ENCODE results near the gene ESRP2. TPM values are rescaled to one million over a fixed set of nuclear protein-coding genes. Genes with fewer than 3 reads are reported as not detected.
A peak's percentile ranks its signal among the peaks of the same experiment; 100 is the strongest.

The ESRP2 gene
- total and polyA plus RNA-seq, 9 of the 15 experiments (the other 6 are each of a cell fraction or from before 2014, with no cell fraction given): 0.05 to 0.15 (median 0.07) TPM; not detected in 6

DNA sequence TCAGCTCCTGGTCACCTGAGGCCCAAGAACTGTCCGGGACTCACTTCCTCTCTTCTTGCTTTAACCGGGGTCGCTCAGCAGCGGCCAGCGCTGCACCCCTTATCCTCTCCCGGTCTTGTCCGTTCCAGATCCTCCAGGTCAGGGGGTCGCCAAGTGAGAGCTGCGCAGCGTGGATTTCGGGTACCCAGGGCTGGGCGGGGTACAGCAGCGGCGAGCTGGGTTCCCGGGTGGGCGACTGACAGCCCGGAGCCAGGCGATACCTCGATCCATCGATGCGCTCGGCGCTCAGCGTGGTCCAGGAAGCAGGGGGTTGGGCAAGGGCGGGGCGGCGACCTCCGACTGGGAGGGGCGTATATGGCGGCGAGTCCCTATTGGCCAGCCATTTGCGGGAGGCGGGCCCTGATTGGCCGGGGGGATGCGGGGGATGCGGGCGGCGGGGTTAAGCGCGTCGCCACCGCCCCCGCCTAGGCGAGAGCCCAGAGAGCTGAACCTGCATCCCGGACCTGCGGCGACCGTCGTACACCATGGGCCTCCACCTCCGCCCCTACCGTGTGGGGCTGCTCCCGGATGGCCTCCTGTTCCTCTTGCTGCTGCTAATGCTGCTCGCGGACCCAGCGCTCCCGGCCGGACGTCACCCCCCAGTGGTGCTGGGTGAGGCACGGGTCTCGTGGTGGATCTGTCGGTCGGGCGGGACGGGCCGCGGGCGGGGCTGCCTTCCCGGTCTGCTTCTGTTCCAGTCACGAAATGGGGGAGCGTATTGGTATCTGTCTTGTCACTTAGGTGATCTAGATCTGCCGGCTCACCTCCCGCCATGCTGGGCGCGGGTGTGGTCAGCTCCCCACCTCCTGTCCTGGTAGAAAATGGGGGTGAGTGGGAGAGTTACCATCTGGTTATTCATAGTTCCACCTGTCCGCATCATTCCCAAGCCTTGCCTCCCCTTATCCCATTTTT, 9.3 kb upstream of the ESRP2 start, which contains the start of gene PLA2G15 (continued):
- TF ChIP-seq ARHGAP35 (IDR thresholded peaks at IDR 0.05; ENCODE audit: partially characterized antibody) (no peak), JUNB (CRISPR knock-in tag; conservative IDR thresholded peaks at IDR 0.05) (no peak), ZNF239 (CRISPR knock-in tag; IDR thresholded peaks at IDR 0.05) (no peak), ZKSCAN8 (CRISPR knock-in tag; IDR thresholded peaks at IDR 0.05) (no peak), MCM2 (IDR thresholded peaks at IDR 0.05; ENCODE audit: low read depth) (no peak), HLTF (IDR thresholded peaks at IDR 0.05) (no peak), BCL6 (CRISPR knock-in tag; IDR thresholded peaks at IDR 0.05) (no peak), ZBTB1 (CRISPR knock-in tag; IDR thresholded peaks at IDR 0.05; ENCODE audit: borderline replicate concordance, low read depth) (no peak), GATA2 (CRISPR knock-in tag; IDR thresholded peaks at IDR 0.05) (no peak; the same call in 1 of the 2 replicates), NR2F6 (CRISPR knock-in tag; IDR thresholded peaks at IDR 0.05) (no peak), ARID2 (IDR thresholded peaks at IDR 0.05) (no peak; the same call in 1 of the 2 replicates), RHOXF2B (CRISPR knock-in tag; conservative IDR thresholded peaks at IDR 0.05) (no peak), ZBTB8A (IDR thresholded peaks at IDR 0.05; ENCODE audit: partially characterized antibody) (no peak), CXXC5 (CRISPR knock-in tag; IDR thresholded peaks at IDR 0.05) (peak; percentile 99), PHF8 (IDR thresholded peaks at IDR 0.05; ENCODE audit: borderline replicate concordance, low read length) (peak; percentile 75; the same call in 1 of the 2 replicates)
- TF ChIP-seq, protein P1, sequence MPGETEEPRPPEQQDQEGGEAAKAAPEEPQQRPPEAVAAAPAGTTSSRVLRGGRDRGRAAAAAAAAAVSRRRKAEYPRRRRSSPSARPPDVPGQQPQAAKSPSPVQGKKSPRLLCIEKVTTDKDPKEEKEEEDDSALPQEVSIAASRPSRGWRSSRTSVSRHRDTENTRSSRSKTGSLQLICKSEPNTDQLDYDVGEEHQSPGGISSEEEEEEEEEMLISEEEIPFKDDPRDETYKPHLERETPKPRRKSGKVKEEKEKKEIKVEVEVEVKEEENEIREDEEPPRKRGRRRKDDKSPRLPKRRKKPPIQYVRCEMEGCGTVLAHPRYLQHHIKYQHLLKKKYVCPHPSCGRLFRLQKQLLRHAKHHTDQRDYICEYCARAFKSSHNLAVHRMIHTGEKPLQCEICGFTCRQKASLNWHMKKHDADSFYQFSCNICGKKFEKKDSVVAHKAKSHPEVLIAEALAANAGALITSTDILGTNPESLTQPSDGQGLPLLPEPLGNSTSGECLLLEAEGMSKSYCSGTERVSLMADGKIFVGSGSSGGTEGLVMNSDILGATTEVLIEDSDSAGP (CRISPR knock-in tag; IDR thresholded peaks at IDR 0.05): no peak
- TF ChIP-seq, protein P2, sequence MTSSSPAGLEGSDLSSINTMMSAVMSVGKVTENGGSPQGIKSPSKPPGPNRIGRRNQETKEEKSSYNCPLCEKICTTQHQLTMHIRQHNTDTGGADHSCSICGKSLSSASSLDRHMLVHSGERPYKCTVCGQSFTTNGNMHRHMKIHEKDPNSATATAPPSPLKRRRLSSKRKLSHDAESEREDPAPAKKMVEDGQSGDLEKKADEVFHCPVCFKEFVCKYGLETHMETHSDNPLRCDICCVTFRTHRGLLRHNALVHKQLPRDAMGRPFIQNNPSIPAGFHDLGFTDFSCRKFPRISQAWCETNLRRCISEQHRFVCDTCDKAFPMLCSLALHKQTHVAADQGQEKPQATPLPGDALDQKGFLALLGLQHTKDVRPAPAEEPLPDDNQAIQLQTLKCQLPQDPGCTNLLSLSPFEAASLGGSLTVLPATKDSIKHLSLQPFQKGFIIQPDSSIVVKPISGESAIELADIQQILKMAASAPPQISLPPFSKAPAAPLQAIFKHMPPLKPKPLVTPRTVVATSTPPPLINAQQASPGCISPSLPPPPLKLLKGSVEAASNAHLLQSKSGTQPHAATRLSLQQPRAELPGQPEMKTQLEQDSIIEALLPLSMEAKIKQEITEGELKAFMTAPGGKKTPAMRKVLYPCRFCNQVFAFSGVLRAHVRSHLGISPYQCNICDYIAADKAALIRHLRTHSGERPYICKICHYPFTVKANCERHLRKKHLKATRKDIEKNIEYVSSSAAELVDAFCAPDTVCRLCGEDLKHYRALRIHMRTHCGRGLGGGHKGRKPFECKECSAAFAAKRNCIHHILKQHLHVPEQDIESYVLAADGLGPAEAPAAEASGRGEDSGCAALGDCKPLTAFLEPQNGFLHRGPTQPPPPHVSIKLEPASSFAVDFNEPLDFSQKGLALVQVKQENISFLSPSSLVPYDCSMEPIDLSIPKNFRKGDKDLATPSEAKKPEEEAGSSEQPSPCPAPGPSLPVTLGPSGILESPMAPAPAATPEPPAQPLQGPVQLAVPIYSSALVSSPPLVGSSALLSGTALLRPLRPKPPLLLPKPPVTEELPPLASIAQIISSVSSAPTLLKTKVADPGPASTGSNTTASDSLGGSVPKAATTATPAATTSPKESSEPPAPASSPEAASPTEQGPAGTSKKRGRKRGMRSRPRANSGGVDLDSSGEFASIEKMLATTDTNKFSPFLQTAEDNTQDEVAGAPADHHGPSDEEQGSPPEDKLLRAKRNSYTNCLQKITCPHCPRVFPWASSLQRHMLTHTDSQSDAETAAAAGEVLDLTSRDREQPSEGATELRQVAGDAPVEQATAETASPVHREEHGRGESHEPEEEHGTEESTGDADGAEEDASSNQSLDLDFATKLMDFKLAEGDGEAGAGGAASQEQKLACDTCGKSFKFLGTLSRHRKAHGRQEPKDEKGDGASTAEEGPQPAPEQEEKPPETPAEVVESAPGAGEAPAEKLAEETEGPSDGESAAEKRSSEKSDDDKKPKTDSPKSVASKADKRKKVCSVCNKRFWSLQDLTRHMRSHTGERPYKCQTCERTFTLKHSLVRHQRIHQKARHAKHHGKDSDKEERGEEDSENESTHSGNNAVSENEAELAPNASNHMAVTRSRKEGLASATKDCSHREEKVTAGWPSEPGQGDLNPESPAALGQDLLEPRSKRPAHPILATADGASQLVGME (CRISPR knock-in tag; IDR thresholded peaks at IDR 0.05): no peak
- TF ChIP-seq, protein P3, sequence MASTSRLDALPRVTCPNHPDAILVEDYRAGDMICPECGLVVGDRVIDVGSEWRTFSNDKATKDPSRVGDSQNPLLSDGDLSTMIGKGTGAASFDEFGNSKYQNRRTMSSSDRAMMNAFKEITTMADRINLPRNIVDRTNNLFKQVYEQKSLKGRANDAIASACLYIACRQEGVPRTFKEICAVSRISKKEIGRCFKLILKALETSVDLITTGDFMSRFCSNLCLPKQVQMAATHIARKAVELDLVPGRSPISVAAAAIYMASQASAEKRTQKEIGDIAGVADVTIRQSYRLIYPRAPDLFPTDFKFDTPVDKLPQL (IDR thresholded peaks at IDR 0.05; ENCODE audit: extremely low read depth, insufficient read length): no peak
- TF ChIP-seq, protein P4, sequence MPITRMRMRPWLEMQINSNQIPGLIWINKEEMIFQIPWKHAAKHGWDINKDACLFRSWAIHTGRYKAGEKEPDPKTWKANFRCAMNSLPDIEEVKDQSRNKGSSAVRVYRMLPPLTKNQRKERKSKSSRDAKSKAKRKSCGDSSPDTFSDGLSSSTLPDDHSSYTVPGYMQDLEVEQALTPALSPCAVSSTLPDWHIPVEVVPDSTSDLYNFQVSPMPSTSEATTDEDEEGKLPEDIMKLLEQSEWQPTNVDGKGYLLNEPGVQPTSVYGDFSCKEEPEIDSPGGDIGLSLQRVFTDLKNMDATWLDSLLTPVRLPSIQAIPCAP (CRISPR knock-in tag; IDR thresholded peaks at IDR 0.05; ENCODE audit: borderline replicate concordance): no peak

Data from K562 (cell line).